SK-N-SH (cell line): ENCODE results near the gene IGFBP3. TPM values are rescaled to one million over a fixed set of nuclear protein-coding genes. Genes with fewer than 3 reads are reported as not detected.
A peak's percentile ranks its signal among the peaks of the same experiment; 100 is the strongest.

Experiments used
- CTCF ChIA-PET: fragments of 300-600, 350-600 bp; formaldehyde crosslinking; extraction: SDS; loops from one replicate; lab custom pipeline; 2021; lab: Yijun Ruan, JAX
- POLR2A ChIA-PET: fragments of 350-600 bp; sonication (Branson Sonifier 250); formaldehyde crosslinking; extraction: SDS; loops from one replicate; lab custom pipeline; 2020; ENCODE audit warnings: antibody characterized with exemption, inconsistent platforms; lab: Yijun Ruan, JAX
- DNase-seq: peaks from one replicate; pipeline ENCODE4 v3.0.0; 2012
- H2AFZ ChIP-seq: fragments of 200-600 bp; sonication (generic); 2 replicates; pipeline ENCODE4 v1.8.1; 2016; ENCODE audit warnings: antibody characterized with exemption, mild to moderate bottlenecking, low read depth
- H3F3A ChIP-seq: fragments of 200-600 bp; sonication (generic); replicated peaks from 2 replicates; pipeline ENCODE3; 2016; ENCODE audit warnings: antibody characterized with exemption, mild to moderate bottlenecking; ENCODE audit not compliant: insufficient read depth
- H3K27ac ChIP-seq, 2 experiments: fragments of 200-500 bp in 1 of 2; fragments of 200-600 bp in 1 of 2; sonication (Bioruptor generic) in 1 of 2; sonication (generic), shearing (Covaris generic) in 1 of 2; 2 replicates each; pipeline versions ENCODE4 v1.5.1 to v1.6.1; 2014 to 2016; ENCODE audit warnings: low read depth in 2 of 2, inconsistent platforms in 1 of 2, low read length in 1 of 2, mild to moderate bottlenecking in 1 of 2, mixed read lengths in 1 of 2
- H3K27me3 ChIP-seq: fragments of 200-600 bp; sonication (generic), shearing (Covaris generic); 2 replicates; pipeline ENCODE4 v1.6.1; 2016; ENCODE audit warnings: mixed run types; ENCODE audit not compliant: insufficient read depth
- H3K36me3 ChIP-seq, 2 experiments: fragments of 200-500 bp in 1 of 2; fragments of 200-600 bp in 1 of 2; sonication (Bioruptor generic) in 1 of 2; sonication (generic) in 1 of 2; replicated peaks in 1 of 2; 2 replicates each; pipeline versions ENCODE3 to v1.5.1; 2014 to 2016; ENCODE audit warnings: low read length in 1 of 2, mild to moderate bottlenecking in 1 of 2; ENCODE audit not compliant: insufficient read depth in 2 of 2, control insufficient read depth in 1 of 2
- H3K4me1 ChIP-seq, 2 experiments: fragments of 200-500 bp in 1 of 2; fragments of 200-600 bp in 1 of 2; sonication (Bioruptor generic) in 1 of 2; sonication (generic), shearing (Covaris generic) in 1 of 2; 2 replicates each; pipeline versions ENCODE4 v1.5.1 to v1.6.1; 2014 to 2016; ENCODE audit warnings: low read depth in 1 of 2, low read length in 1 of 2, mixed run types in 1 of 2; ENCODE audit not compliant: insufficient read depth in 2 of 2, control insufficient read depth in 1 of 2
- H3K4me2 ChIP-seq: fragments of 200-600 bp; sonication (generic), shearing (Covaris generic); 2 replicates; pipeline ENCODE4 v1.6.1; 2017; ENCODE audit warnings: mixed run types
- H3K4me3 ChIP-seq, 2 experiments: fragments of 200-500 bp in 1 of 2; fragments of 200-600 bp in 1 of 2; sonication (Bioruptor generic) in 1 of 2; sonication (generic), shearing (Covaris generic) in 1 of 2; 2 replicates each; pipeline versions ENCODE4 v1.5.1 to v1.8.1; 2014 to 2016; ENCODE audit warnings: low read depth in 2 of 2, inconsistent platforms in 1 of 2, low read length in 1 of 2, mild to moderate bottlenecking in 1 of 2, mixed read lengths in 1 of 2, moderate library complexity in 1 of 2
- H3K79me2 ChIP-seq: fragments of 200-600 bp; sonication (generic); 2 replicates; pipeline ENCODE4 v1.8.1; 2017; ENCODE audit warnings: mild to moderate bottlenecking; ENCODE audit not compliant: insufficient read depth
- H3K9ac ChIP-seq: fragments of 200-600 bp; sonication (generic); 2 replicates; pipeline ENCODE4 v1.6.1; 2017; ENCODE audit warnings: mixed run types
- H3K9me2 ChIP-seq: fragments of 200-600 bp; sonication (generic); 2 replicates; pipeline ENCODE4 v1.6.1; 2017; ENCODE audit warnings: mixed run types
- H3K9me3 ChIP-seq: fragments of 200-600 bp; sonication (generic); 2 replicates; pipeline ENCODE4 v1.6.1; 2017; ENCODE audit warnings: mixed run types, mild to moderate bottlenecking, moderate library complexity
- H4K20me1 ChIP-seq: fragments of 200-600 bp; sonication (generic); 2 replicates; pipeline ENCODE4 v1.6.1; 2017; ENCODE audit warnings: mild to moderate bottlenecking, mixed run types; ENCODE audit not compliant: insufficient read depth
- CTCF ChIP-seq: fragments of 200-600 bp; sonication (generic); IDR thresholded peaks from 2 replicates; pipeline ENCODE4 v1.6.1; 2017; ENCODE audit warnings: antibody characterized with exemption, mild to moderate bottlenecking, moderate library complexity
- EP300 ChIP-seq, 2 experiments: IDR thresholded peaks; 2 replicates each; pipeline versions ENCODE4 v1.4.0 to v1.6.1; 2012; ENCODE audit warnings: borderline replicate concordance in 1 of 2, low read depth in 1 of 2, low read length in 1 of 2
- EZH2phosphoT487 ChIP-seq: fragments of 200-600 bp; sonication (generic); IDR thresholded peaks from 2 replicates; pipeline ENCODE4 v1.6.1; 2017; ENCODE audit warnings: low read depth, mixed run types, mild to moderate bottlenecking, antibody characterized with exemption, moderate library complexity, borderline replicate concordance
- FOXJ3 ChIP-seq: sonication (generic); formaldehyde crosslinking; IDR thresholded peaks from 2 replicates; pipeline ENCODE4 v1.5.1; 2020; ENCODE audit warnings: mild to moderate bottlenecking, missing genetic modification reagents
- JUND ChIP-seq: IDR thresholded peaks from 2 replicates; pipeline ENCODE4 v1.4.0; 2012
- MEF2A ChIP-seq: IDR thresholded peaks from 2 replicates; pipeline ENCODE4 v1.4.0; 2012; ENCODE audit warnings: low read depth, borderline replicate concordance
- MXI1 ChIP-seq: IDR thresholded peaks from 2 replicates; pipeline ENCODE4 v1.6.1; 2012; ENCODE audit warnings: mild to moderate bottlenecking, low read depth, low read length, improper control_type of control experiment
- PBX3 ChIP-seq: IDR thresholded peaks from 2 replicates; pipeline ENCODE4; 2012
- RCOR1 ChIP-seq: fragments of 150-350 bp; IDR thresholded peaks from 2 replicates; pipeline ENCODE4 v1.6.1; 2017; ENCODE audit warnings: antibody characterized with exemption, low read length
- REST ChIP-seq: IDR thresholded peaks from 2 replicates; pipeline ENCODE4 v1.6.1; 2012; ENCODE audit warnings: mild to moderate bottlenecking, low read depth, low read length, moderate library complexity
- RXRA ChIP-seq: IDR thresholded peaks from 2 replicates; pipeline ENCODE4 v1.4.0; 2012; ENCODE audit warnings: low read depth, mild to moderate bottlenecking, borderline replicate concordance
- SMC3 ChIP-seq: IDR thresholded peaks from 2 replicates; pipeline ENCODE4 v1.6.1; 2012; ENCODE audit warnings: low read depth, low read length, improper control_type of control experiment
- TCF12 ChIP-seq: IDR thresholded peaks from 2 replicates; pipeline ENCODE4 v1.4.0; 2012
- TEAD4 ChIP-seq: IDR thresholded peaks from 2 replicates; pipeline ENCODE4 v1.4.0; 2012; ENCODE audit warnings: mild to moderate bottlenecking, borderline replicate concordance; ENCODE audit not compliant: insufficient read depth
- USF1 ChIP-seq: IDR thresholded peaks from 2 replicates; pipeline ENCODE4 v1.4.0; 2012; ENCODE audit warnings: low read depth, borderline replicate concordance
- USF2 ChIP-seq: fragments of 150-350 bp; IDR thresholded peaks from 2 replicates; pipeline ENCODE4 v1.6.1; 2017; ENCODE audit warnings: antibody characterized with exemption, low read length, low read depth, borderline replicate concordance
- ZBTB33 ChIP-seq: IDR thresholded peaks from 2 replicates; pipeline ENCODE4 v1.4.0; 2012; ENCODE audit warnings: low read depth, borderline replicate concordance
- WGBS: methylation state at CpG from one replicate; pipeline ENCODE4 v1.1.6; 2017; ENCODE audit warnings: low lambda C conversion rate; 5-methylcytosine and 5-hydroxymethylcytosine counted together
- polyA plus RNA-seq, 3 experiments: library from polyadenylated mRNA; depleted of rRNA; stranded (reverse); fragments of >200 nt; gene quantifications; 2 replicates each; pipeline ENCODE4 v1.2.3, GENCODE V29; 2012

Gene IGFBP3
- polyA plus RNA-seq, 1 of the 3 experiments (the other 2 are of a cell fraction), result 51.2 TPM

GRCh38 chr7:45970454-45970853 lies 49.4 kb upstream of the IGFBP3 start:
- Histone ChIP-seq H3K36me3 (no peaks in the 10 kb centered on the region), H3K79me2 (no peaks in the 10 kb centered on the region), H3K9me2 (no peaks in the 10 kb centered on the region), H3K9me3 (no peaks in the 10 kb centered on the region), H3K4me1 (peaks cover 0 to 6% of the 10 kb centered on the region in 2 experiments; a peak in 2 of 4 replicates), H3K4me3 (no peak overlapping the region), H2AFZ (peak overlapping the region; percentile 1; the same call in 1 of the 2 replicates), H3K9ac (no peak overlapping the region), H4K20me1 (no peaks in the 10 kb centered on the region), H3K27ac (no peak overlapping the region), H3K27me3 (no peaks in the 10 kb centered on the region), H3K4me2 (no peak overlapping the region), H3F3A (no peaks in the 10 kb centered on the region)
- POLR2A ChIA-PET, result no interaction called here
- DNase-seq, result no peak
- no peak for TF ChIP-seq RXRA
- TF ChIP-seq SMC3, result no peak
- no peak for TF ChIP-seq USF1
- no peak for TF ChIP-seq USF2
- no peak for TF ChIP-seq JUND
- no peak for TF ChIP-seq EZH2phosphoT487
- TF ChIP-seq RCOR1, result no peak
- TF ChIP-seq CTCF, result no peak
- TF ChIP-seq EP300 (IDR thresholded peaks at IDR 0.05; ENCODE audit: borderline replicate concordance in 1 of 2, low read depth in 1 of 2, low read length in 1 of 2), result no peak
- no peak for TF ChIP-seq TEAD4
- TF ChIP-seq TCF12, result no peak
- TF ChIP-seq MXI1, result no peak
- no peak for TF ChIP-seq PBX3
- 89% methylated on average over 2 of the region's 2 CpGs for WGBS
- CTCF ChIA-PET, result interaction anchor here (0.7 to 1.4 kb wide), 3 partner anchors 14 to 52 kb away, joined by 3 read pairs; partner anchors contain the start of gene IGFBP3

- Histone ChIP-seq H3K4me1 (peaks cover 0 to 6% of the 10 kb centered on the region in 2 experiments; a peak in 2 of 4 replicates), H3K27me3 (no peaks in the 10 kb centered on the region), H3K4me3 (no peak overlapping the region), H3K9me3 (no peaks in the 10 kb centered on the region), H3K4me2 (no peak overlapping the region), H3K36me3 (no peaks in the 10 kb centered on the region), H3K9ac (no peak overlapping the region), H3K27ac (no peak overlapping the region), H2AFZ (no peak overlapping the region), H3K9me2 (no peaks in the 10 kb centered on the region), H3F3A (no peaks in the 10 kb centered on the region), H4K20me1 (no peaks in the 10 kb centered on the region), H3K79me2 (no peaks in the 10 kb centered on the region)
- 67% methylated on average over 5 of the region's 5 CpGs for WGBS
- DNase-seq, result no peak
- CTCF ChIA-PET, result interaction anchor here (1.1 kb wide), 1 partner anchor 14 kb away, joined by 3 read pairs; no protein-coding TSS in a partner anchor
- POLR2A ChIA-PET, result no interaction called here
- no peak for TF ChIP-seq FOXJ3 (CRISPR knock-in tag)
- no peak for TF ChIP-seq SMC3
- TF ChIP-seq TCF12, result no peak
- TF ChIP-seq REST, result no peak
- TF ChIP-seq TEAD4, result no peak
- no peak for TF ChIP-seq RCOR1
- no peak for TF ChIP-seq ZBTB33
- TF ChIP-seq MEF2A, result no peak
Measured at GRCh38 chr7:45969940-45970339, 48.9 kb upstream of the IGFBP3 start.
